ENCODE measurements around the gene USO1.
A peak's percentile ranks its signal among the peaks of the same experiment; 100 is the strongest.
"Not testable (repeated sequence)": the region's sequence is repeated elsewhere in the genome, so short reads cannot be mapped to it uniquely, and the experiment has no call there.

USO1 gene

DNA sequence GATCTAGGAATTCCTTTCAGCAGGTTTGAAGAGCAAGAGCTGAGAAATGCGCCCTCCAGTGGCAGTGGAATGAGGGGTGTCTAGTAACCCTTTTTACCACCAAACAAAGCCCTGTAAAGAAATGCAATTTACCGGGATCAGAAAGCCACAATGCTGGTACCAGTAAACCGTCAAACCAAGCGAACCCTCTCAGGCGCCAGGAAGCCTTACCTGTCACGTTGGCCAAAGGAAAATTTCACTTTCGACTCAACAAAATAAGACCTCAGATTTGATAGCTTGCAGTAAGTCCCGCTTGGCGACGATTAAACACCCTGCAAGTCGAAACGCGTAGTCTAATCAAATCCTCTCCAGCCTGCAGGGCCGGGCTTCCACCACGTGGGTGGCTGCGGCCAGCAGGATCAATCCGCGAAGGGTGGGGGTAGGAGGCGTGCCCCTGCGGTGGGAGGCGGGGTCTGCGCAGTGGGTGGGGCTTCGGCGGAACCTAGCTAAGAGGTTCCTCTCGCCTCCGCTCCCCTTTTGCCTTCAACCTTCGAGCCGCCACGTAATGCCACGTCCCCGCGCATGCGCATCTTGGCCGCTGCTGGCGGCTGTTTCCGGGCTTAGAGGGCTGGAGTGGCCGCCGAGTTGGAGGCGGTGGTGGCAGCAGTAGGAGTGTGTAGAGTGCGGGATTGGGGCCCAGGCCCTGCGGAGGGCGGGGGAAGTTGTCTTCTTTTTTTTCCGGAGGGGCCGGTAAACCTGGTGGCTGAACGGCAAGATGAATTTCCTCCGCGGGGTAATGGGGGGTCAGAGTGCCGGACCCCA is at the start of gene USO1:
Gene USO1 (plus strand): TSS at position 512 of the 801 bp plus-strand sequence. CDS start 243 bp downstream, at position 755.
- H3K27me3 Mint-ChIP-seq = no peaks in the 10 kb centered on the region
- peak within 1 kb of the TSS; percentile 97 for H3K27ac Mint-ChIP-seq
- H3K4me3 Mint-ChIP-seq = peak within 1 kb of the TSS; percentile 98
- H3K4me1 Mint-ChIP-seq = peaks cover 52% of the 10 kb centered on the region
- H3K9me3 Mint-ChIP-seq = no peaks in the 10 kb centered on the region
- H3K36me3 Mint-ChIP-seq = peaks cover 5% of the 10 kb centered on the region

GRCh38 chr4:75675004-75675531 is 49.3 kb upstream of the USO1 start:
- Mint-ChIP-seq H3K27ac (no peak overlapping the region), H3K4me3 (no peak overlapping the region), H3K36me3 (no peaks in the 10 kb centered on the region), H3K27me3 (no peaks in the 10 kb centered on the region), H3K4me1 (peaks cover 25% of the 10 kb centered on the region), H3K9me3 (no peaks in the 10 kb centered on the region)

DNA sequence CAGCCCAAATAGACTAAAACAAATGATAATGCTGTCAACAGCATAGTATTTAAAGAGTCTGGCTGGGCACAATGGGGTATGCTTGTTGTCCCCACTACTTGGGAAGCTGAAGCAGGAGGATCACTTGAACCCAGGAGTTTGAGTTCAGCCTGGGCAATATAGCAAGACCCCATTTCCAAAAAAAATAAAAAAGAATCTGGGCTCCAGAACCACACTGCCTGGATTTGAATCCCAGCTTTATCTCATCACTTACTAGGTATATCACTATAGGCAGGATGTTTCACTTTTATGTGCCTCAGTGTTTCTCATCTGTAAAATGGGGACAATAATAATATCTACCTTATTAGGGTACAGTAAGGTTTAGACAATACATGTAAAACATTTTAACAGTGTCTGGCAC is 45.9 kb upstream of the USO1 start:
- Mint-ChIP-seq H3K27me3 (no peaks in the 10 kb centered on the region), H3K9me3 (no peaks in the 10 kb centered on the region), H3K36me3 (no peaks in the 10 kb centered on the region), H3K4me3 (no peak overlapping the region), H3K4me1 (peaks cover 23% of the 10 kb centered on the region), H3K27ac (no peak overlapping the region)

DNA sequence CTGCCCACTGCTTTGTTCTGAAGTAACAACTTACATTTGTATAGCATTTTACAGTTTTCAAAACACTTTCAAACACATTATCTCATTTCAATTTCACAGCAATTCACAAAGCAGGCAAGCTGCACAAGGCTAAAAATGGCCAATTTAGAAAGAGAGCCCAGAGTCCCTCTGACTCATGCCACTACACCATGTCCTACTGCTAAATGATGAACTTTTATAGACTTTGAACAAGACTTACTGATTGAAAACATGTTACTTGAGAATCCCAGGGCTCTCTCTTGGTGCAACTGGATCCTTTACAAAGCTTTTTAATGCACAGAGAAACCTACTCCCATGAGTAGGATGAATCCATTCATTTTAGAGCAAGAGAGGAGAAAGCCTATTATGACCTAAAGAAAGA is 45.4 kb upstream of the USO1 start:
- H3K4me3 Mint-ChIP-seq = no peak overlapping the region
- peaks cover 24% of the 10 kb centered on the region for H3K4me1 Mint-ChIP-seq
- H3K9me3 Mint-ChIP-seq = no peaks in the 10 kb centered on the region
- no peaks in the 10 kb centered on the region for H3K36me3 Mint-ChIP-seq
- H3K27ac Mint-ChIP-seq = no peak overlapping the region
- no peaks in the 10 kb centered on the region for H3K27me3 Mint-ChIP-seq

DNA sequence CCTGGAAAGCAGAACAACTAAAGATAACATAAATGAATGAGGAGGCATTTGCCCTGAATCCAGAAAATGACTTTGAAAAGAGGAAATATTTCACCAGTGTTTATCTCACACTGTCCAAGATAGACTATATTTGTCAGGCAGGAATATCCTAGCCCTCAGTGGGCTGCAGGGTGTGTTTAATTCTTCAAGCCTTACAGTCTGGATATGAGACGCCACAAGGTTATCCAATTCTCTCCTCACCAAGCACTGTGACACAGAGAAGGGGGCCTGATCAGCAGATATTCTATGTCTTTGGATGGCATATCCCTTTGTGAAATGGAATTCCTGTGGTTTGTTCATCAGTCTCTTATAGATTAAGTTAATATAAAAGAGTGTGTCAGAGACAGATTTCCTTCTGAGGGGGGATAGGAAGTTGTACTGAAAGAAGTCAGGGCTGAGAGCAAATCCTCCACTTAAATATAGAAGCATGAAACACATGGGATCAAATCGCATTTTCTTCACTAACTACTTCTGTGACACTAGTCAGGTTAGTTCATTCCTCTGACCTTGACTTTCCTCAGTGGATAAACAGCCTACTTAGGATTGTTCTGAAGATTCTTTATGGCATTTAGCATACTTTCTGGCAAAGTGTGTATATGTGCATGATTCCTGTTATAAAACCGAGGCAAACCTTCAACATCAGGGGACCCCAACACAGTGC is 44.4 kb upstream of the USO1 start:
- Mint-ChIP-seq H3K27ac (no peak overlapping the region), H3K4me3 (no peak overlapping the region), H3K9me3 (no peaks in the 10 kb centered on the region), H3K4me1 (peaks cover 20% of the 10 kb centered on the region), H3K36me3 (no peaks in the 10 kb centered on the region), H3K27me3 (no peaks in the 10 kb centered on the region)

- H3K36me3 Mint-ChIP-seq = peaks cover 2% of the 10 kb centered on the region
- H3K4me1 Mint-ChIP-seq = peaks cover 39% of the 10 kb centered on the region
- H3K27me3 Mint-ChIP-seq = no peaks in the 10 kb centered on the region
- no peak overlapping the region for H3K4me3 Mint-ChIP-seq
- H3K27ac Mint-ChIP-seq = no peak overlapping the region
- H3K9me3 Mint-ChIP-seq = peaks cover 4% of the 10 kb centered on the region
Measured at GRCh38 chr4:75683482-75684155, 40.8 kb upstream of the USO1 start.

- no peak overlapping the region for H3K4me3 Mint-ChIP-seq
- no peak overlapping the region for H3K27ac Mint-ChIP-seq
- H3K36me3 Mint-ChIP-seq = peaks cover 2% of the 10 kb centered on the region
- H3K4me1 Mint-ChIP-seq = peaks cover 39% of the 10 kb centered on the region
- peaks cover 4% of the 10 kb centered on the region for H3K9me3 Mint-ChIP-seq
- no peaks in the 10 kb centered on the region for H3K27me3 Mint-ChIP-seq
Measured at GRCh38 chr4:75685546-75686189, 38.7 kb upstream of the USO1 start.

GRCh38 chr4:75686346-75686745 is 38.0 kb upstream of the USO1 start:
- Mint-ChIP-seq H3K27ac (no peak overlapping the region), H3K4me1 (peaks cover 39% of the 10 kb centered on the region), H3K27me3 (no peaks in the 10 kb centered on the region), H3K36me3 (peaks cover 2% of the 10 kb centered on the region), H3K4me3 (no peak overlapping the region), H3K9me3 (peaks cover 4% of the 10 kb centered on the region)

GRCh38 chr4:75687125-75687524 is 37.3 kb upstream of the USO1 start:
- H3K27ac Mint-ChIP-seq, H3K36me3 Mint-ChIP-seq, H3K27me3 Mint-ChIP-seq, H3K9me3 Mint-ChIP-seq: not testable (repeated sequence)
- peaks cover 33% of the 10 kb centered on the region for H3K4me1 Mint-ChIP-seq
- peak overlapping the region; percentile 15 for H3K4me3 Mint-ChIP-seq

- not testable (repeated sequence) for H3K36me3 Mint-ChIP-seq, H3K27ac Mint-ChIP-seq, H3K27me3 Mint-ChIP-seq, H3K4me3 Mint-ChIP-seq, H3K9me3 Mint-ChIP-seq
- peaks cover 28% of the 10 kb centered on the region for H3K4me1 Mint-ChIP-seq
Measured at GRCh38 chr4:75692066-75692465, 32.3 kb upstream of the USO1 start.

DNA sequence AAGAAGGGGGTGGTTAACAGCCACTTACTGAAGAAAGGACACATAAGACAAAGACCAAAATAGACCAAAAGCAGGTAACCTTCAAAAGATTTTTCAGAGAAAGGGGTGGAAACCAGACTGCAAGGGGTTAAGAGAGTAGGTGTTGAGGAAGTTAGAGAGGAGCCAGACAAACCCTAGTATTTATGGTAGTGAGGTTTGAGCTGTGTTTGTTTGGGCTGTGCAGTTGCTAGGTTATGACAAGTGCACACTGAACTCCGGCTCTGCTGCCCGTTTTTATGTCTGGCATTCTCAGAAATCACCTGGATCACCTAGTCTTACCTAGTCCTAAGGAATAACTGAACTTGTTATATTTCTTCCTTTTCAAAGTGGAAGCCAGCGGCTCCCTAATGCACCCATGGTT is 28.3 kb upstream of the USO1 start:
- Mint-ChIP-seq H3K27ac (peak overlapping the region; percentile 8), H3K9me3 (no peaks in the 10 kb centered on the region), H3K4me1 (peaks cover 43% of the 10 kb centered on the region), H3K36me3 (peaks cover 7% of the 10 kb centered on the region), H3K4me3 (no peak overlapping the region), H3K27me3 (no peaks in the 10 kb centered on the region)

- H3K4me3 Mint-ChIP-seq = no peak overlapping the region
- no peak overlapping the region for H3K27ac Mint-ChIP-seq
- H3K4me1 Mint-ChIP-seq = peaks cover 43% of the 10 kb centered on the region
- H3K27me3 Mint-ChIP-seq = no peaks in the 10 kb centered on the region
- peaks cover 7% of the 10 kb centered on the region for H3K36me3 Mint-ChIP-seq
- no peaks in the 10 kb centered on the region for H3K9me3 Mint-ChIP-seq
Measured at GRCh38 chr4:75696581-75696980, 27.8 kb upstream of the USO1 start.

- peak overlapping the region; percentile 16 for H3K4me3 Mint-ChIP-seq
- peaks cover 4% of the 10 kb centered on the region for H3K36me3 Mint-ChIP-seq
- H3K4me1 Mint-ChIP-seq = peaks cover 43% of the 10 kb centered on the region
- no peaks in the 10 kb centered on the region for H3K27me3 Mint-ChIP-seq
- peak overlapping the region; percentile 71 for H3K27ac Mint-ChIP-seq
- no peaks in the 10 kb centered on the region for H3K9me3 Mint-ChIP-seq
Measured at GRCh38 chr4:75698162-75698962, 26.0 kb upstream of the USO1 start.

GRCh38 chr4:75698963-75699228 is 25.5 kb upstream of the USO1 start:
- peak overlapping the region; percentile 16 for H3K4me3 Mint-ChIP-seq
- peaks cover 43% of the 10 kb centered on the region for H3K4me1 Mint-ChIP-seq
- H3K27ac Mint-ChIP-seq = peak overlapping the region; percentile 61
- H3K9me3 Mint-ChIP-seq = no peaks in the 10 kb centered on the region
- no peaks in the 10 kb centered on the region for H3K27me3 Mint-ChIP-seq
- H3K36me3 Mint-ChIP-seq = peaks cover 3% of the 10 kb centered on the region

DNA sequence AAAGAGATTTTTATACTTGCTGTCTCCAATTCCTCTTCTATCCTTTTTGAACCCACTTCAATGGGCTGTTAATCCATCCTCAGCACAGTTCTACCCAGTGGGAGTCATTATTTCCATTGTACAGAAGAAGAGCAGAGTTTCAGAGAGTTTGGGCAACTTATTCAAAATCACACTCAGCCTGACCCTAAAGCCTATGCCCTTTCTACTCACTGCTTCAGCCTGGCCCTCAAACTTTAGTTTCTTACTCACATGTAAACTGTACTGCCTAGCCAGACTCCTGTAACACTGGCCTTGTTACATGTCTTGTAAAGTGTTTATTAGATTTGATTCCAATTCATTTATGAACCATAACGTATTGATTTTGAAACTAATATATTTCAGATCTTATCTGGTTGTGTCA is 25.1 kb upstream of the USO1 start:
- Mint-ChIP-seq H3K27me3 (no peaks in the 10 kb centered on the region), H3K36me3 (no peaks in the 10 kb centered on the region), H3K4me3 (peak overlapping the region; percentile 16), H3K9me3 (no peaks in the 10 kb centered on the region), H3K4me1 (peaks cover 40% of the 10 kb centered on the region), H3K27ac (peak overlapping the region; percentile 61)
